HG03135 (cell line): Measurements from ENCODE around the gene SUB1.
A peak's percentile ranks its signal among the peaks of the same experiment; 100 is the strongest.
"Not testable (repeated sequence)": the region's sequence is repeated elsewhere in the genome, so short reads cannot be mapped to it uniquely, and the experiment has no call there.

Experiments used
- ATAC-seq: cut with Tn5 transposase; IDR thresholded peaks from one replicate; pipeline ENCODE4 v1.9.1; 2021; ENCODE audit warnings: mild to moderate bottlenecking, moderate library complexity; ENCODE audit not compliant: unreplicated experiment

Gene SUB1

DNA sequence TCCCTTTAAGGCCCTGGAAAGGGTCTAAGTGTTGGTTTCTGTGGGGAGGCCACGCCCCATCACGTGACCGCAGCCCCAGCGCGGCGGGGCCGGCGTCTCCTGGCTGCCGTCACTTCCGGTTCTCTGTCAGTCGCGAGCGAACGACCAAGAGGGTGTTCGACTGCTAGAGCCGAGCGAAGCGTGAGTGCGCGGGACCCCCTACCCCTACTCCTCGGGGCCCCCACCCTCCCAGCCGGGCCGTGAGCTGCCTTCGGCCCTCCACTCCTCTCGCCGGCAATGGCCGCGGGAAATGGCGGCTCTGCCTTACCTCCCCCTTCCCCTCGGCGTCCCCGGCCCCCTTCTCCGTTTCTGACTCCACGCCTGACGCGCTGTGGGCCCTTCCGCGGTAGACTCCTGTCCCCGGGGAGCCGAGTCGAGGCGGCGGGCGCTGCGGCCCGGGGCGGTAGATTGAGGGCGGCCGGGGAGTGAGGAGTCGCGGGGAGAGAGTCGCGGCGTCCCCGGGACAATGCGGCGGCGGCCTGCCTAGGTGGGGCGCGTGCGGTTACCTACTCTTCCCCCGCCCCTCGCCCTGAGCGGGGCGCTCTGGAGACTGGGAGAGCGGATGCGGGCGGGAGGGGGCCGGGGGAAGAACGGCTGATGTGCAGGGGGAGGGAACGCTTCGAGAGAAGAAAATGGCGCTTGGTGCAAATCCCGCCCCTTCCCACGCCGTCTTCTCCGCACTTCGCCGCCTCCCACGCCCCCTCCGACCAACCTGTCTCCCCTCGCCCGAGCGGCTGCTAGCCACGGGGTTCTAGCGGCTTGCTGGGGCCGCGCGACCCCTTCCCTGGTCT is at the start of gene SUB1:
Gene SUB1, plus strand, starts transcription at position 112 of the 830 bp plus-strand sequence. CDS start 2,956 bp downstream, outside the sequence.
- peak; percentile 54 for ATAC-seq

DNA sequence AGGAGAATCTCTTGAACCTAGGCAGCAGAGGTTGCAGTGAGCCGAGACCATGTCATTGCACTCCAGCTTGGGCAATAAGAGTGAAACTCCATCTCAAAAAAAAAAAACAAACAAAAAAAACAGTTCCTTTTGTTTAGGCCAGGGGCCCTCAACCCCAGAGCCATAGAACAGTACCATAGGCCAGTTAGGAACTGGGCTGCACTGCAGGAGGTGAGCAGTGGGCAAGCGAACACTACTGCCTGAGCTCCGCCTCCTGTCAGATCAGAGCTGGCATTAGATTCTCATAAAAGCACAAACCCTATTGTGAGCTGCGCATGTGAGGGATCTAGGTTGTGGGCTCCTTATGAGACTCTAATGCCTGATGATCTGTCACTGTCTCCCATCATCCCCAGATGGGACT is 49.1 kb upstream of the SUB1 start:
- ATAC-seq, result no peak

DNA sequence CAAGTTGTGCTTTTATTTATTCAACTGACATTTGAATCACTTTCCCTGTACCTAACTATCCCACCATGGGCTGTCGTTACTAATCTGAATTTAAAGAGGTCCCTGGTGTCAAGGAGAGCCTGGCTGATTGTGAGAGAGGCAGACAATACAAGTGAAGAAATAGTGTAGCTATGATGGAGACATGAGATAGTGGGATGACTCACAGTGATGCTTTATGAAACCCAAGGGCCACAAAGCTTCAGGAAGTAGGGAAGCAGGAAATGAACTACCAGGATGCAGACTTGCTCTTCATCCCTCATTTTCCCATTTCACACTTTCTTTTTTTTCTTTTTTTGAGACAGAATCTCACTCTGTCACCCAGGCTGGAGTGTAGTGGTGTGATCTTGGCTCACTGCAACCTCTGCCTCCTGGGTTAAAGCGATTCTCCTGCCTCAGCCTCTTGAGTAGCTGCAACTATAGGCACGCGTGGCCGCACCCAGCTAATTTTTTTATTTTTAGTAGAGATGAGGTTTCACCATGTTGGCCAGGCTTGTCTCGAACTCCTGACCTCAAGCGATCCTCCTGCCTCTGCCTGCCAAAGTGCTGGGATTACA is 47.8 kb upstream of the SUB1 start:
- peak; percentile 14 for ATAC-seq

DNA sequence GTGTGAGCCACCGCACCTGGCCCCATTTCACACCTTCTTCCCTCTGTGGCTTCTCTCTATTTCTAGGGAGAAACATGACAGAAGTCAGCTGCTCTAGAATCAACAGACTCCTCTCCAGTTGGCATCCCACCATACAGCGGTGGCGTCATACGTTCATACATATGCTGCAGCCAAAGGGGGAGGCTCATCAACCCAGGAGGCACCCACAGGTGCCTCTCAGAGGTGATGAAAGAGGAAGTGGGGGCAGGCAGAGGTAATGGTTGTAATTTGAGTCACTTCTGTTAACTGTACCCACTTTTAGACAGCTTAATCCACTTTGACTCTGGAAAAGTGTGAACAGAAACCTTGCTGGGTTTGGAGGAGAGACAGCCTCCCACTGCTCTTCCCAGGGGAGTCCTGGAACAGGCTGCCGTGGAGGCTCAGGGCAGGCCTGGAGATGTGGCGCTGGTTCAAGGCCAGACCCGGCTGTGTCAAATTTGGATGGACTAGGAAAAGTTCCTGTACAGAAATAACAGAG is 47.3 kb upstream of the SUB1 start:
- ATAC-seq, result peak; percentile 80

DNA sequence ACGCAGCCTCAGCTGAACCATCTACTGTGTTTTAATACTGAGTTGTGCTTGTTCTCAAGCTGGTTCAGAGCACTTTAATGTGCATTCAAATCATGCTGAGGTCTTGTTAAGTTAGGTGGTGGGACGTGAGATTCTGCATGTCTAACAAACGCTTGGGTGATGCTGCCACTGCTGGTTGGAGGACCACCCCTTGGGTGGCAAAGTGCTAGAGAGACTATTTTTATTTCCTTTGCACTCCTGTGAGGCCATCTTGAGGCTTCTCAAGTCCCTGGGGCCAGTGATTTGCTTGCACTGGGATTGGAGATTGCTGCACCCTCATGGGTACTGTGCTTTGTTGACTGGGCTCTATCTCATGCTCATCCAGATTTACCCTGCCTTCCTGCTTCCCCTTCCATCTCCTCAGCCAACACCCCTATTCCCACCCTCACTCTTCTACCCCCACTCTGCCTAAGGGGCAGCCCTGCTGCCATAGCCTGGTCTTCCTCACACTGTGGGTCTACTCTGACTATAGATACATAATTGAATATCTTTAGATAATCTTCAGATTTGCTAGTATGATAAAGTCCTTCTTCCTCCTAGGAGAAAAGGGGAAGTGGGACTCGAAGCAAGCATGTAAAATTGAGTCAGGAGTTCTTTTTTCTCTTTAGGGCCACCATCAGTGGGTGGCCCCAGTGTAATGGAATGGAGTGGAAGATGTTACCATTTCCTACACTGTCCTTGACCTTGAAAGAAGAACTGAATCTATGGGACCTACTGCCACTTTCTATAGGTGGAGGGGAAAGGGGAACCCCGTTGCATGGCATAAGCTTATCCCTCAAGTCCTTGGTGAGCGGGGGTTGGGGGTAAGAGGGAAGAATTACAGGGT is 45.1 kb upstream of the SUB1 start:
- ATAC-seq, result no peak

DNA sequence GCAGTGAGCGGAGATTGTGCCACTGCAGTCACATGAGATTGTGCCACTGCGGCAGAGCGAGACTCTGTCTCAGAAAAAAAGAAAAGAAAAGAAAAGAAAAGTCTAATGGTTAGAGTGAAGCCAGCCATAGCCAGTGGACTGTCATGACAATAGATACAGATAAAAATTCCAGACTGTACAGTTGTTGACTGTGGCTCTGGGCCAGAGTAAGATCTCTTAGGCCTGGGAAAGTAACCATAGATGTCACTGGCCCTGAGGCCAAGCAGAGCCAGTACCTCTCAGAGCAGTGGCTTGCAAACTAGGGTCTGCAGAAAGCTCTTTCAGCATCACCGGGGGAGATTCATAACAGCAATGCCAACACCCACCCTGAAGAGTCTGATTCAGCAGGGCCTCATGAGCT is 44.1 kb upstream of the SUB1 start:
- no peak for ATAC-seq

DNA sequence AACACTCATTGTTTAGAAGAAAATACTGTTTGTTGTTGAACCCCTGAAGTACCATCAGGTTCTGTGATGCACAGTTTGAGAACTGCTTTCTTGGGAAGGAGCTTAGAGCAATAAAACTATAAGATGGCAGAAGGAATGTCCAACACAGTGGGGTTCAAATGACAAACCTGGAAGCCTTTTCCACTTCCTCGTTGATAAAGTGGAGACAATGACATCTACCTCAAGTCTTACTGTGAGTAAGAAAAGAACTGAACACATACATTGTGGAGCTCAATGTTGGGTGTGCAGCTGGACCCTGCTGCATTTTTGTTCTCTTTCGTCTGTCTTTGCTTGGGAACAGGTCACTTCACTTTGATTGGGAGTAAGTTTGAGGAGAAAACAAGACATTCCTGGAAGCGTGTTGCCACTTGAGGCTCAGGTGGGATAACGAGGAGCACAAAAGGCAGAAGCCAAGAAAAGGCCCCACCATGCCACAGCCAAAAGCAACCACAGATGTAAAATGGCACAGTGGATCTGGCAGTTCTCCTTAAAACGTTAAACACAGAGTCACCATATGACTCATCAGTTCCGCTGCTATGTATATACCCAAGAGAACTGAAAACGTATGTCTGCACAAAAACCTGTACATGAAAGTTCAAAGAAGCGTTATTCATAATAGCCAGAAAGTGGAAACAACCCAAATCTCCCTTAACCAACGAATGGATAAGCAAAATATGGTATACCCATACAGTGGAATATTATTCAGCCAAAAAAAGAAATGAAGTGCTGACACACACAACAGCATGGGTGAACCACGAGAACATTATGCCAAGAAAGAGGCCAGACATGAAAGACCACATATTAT is 42.9 kb upstream of the SUB1 start:
- ATAC-seq, result peak; percentile 80

DNA sequence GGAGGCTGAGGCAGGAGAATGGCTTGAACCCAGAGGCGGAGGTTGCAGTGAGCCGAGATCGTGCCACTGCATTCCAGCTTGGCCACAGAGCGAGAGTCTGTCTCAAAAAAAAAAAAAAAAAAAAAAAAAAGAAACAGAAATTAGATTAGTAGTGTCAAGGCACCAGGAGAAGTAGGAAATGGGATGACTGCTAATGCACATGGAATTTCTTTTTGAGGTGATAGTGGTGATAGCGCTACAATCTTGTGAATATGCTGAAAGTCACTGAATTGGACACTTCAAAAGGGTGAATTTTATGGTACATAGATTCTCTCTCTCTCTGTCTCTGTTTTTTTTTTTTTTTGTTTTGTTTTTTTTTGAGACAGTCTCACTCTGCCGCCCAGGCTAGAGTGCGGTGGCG is 42.1 kb upstream of the SUB1 start:
- no peak for ATAC-seq

DNA sequence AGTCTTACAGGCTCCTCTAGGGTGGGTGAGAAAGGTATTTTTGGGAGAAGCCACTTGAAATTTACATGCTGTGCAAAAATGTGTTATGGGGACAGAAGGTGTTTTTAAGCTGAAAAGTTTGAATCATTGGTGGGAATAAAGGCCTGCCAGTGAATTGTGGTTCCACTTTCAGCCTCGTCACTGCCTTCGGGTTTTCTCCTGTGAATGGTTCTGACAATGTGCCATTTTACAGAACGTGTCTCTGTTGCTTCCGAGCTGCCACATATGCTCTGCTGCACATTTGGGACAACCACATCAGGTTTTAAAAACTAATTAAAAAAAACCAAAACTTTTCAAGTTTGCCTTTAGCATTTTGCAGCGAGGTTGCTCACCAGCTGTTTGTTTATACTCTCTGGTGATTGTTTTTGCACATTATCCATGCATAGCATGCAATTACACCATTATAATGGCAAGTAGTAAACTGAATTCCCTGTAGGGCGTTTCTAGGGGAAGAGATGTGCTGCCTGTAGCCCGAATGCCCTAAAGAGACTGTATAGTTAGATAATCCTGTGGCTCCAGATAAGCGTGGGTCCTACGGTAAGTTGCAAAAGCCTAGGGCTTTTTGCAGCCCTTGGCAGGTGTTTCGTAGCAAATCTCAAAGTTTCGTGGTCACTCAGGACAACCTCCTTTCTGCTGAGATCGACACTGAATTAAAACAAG is 40.1 kb upstream of the SUB1 start:
- ATAC-seq, result no peak

DNA sequence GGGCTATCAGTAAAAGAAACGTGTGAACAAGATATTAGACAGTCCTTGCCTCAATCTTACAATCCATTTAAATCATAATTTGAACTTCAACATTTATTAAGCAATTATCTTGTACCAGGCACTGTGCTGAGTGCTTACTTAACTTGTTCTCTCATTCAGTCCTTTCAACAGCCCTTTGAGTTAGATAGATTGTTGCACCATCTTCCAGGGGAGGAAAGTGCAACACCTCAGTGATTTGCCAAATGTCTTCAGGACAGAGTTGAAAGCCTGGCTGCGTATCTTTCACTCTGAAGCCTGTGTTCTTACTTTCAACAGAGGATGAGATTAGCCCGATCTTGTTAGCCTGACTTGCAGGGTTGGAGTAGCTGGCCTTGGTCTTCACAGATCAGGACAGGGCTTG is 34.2 kb upstream of the SUB1 start:
- no peak for ATAC-seq

DNA sequence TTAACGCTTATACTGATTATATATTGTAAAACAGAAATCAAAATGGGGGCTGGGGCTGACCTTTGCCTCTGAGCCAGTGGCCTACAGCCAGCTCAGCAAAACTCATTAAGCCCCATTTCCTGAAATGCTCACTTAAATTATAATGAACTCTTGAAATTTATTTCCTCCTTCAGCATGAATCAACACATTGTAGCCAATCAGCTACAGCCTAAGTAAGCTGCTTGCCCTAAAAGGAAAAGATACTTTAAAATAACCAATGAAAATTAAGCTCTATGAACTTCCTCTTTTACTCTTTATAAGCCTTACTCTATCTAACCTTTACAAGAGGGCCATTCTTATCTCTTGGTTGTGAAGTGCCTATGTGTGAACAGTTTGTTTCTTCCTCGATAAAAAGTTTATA is 33.5 kb upstream of the SUB1 start:
- no peak for ATAC-seq

DNA sequence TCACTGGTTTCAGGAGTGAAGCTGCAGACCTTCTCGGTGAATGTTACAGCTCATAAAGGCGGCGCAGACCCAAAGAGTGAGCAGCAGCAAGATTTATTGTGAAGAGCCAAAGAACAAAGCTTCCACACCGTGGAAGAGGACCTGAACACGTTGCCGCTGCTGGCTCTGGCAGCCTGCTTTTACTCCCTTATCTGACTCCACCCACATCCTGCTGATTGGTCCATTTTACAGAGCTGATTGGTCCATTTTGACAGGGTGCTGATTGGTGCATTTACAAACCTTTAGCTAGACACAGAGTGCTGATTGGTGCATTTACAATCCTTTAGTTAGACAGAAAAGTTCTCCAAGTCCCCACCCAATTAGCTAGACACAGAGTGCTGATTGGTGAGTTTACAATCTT is 32.9 kb upstream of the SUB1 start:
- not testable (repeated sequence) for ATAC-seq

DNA sequence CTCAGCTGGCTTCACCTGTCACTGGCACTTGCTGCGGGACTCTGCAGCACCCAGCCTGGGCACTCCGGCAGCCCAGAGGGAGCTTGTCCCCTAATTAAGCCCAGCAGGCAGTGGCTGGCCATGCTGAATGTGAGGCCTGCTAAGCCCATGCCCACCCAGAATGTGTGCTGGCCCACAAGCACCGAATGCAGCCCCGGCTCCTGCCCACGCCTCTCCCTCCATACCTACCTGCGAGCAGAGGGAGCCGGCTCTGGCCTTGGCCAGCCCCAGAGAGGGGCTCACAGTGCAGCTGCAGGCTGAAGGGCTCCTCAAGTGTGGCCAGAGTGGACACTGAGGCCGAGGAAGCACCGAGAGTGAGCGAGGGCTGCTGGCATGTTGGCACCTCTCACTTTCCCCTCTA is 32.4 kb upstream of the SUB1 start:
- ATAC-seq, result no peak

DNA sequence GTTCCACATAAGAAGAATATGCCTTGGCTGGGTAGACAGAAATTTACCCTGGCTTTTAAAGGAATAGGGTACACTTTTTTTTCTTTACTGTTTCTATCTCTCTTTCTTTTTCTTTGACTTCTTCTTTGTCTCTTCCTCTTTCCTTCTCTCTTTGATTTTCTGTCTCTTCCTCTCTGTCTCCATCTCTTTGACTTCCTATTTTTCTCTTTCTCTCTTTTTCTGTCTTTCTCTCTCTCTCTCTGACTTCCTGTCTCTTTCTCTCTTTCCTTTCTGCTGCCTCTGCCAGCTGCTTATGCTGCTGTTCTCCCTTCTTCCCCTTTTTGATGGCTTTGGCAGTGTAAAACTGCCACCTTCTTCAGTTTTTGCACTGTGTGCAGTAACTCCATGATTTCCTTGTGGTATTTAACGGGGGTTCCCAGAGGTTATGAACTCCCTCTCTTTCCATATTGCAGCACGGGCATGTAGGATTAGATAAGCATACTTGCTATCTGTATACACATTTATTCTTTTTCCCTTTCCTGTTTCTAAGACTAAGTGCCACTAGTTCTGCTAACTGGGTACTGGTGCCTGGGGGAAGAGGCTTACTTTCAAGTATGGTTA is 31.1 kb upstream of the SUB1 start:
- ATAC-seq, result not testable (repeated sequence)

DNA sequence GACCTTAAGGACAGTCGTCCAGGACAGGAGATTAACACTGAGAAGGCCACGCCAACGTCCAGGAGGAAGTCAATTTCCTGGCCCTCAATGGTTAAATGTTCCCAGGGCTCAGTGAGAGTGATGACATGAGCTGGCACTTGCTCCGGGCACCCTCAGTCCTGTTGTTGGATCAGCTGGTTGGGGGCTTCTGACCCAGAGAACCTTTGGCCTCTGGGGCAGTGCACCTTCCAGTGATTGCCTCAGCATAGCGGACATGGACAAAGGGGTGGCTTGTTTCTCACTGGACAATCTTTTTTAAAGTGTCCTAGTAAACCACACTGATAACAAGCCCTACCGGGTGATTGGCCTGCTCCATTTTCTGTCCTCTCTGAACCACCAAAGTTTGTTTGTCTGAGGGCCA is 28.8 kb upstream of the SUB1 start:
- not testable (repeated sequence) for ATAC-seq

DNA sequence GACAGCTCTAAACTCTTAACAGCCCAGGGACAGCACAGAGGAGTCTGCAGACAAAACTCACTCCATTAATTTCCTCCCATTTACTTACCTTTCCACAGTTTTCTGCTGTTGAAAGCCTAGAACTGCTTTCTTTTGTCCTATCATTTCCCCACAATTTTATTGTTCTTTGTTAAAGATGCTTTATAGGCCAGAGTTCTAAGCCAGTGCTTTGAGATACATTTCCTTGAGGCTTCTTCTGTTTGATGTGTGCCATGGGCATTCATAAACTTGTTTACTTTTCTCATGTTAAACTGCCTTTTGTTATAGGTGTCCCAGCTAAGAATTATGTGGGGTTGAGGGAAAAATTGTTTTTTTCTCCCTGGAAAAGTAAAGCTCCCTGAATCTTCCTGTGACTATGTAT is 25.9 kb upstream of the SUB1 start:
- no peak for ATAC-seq

DNA sequence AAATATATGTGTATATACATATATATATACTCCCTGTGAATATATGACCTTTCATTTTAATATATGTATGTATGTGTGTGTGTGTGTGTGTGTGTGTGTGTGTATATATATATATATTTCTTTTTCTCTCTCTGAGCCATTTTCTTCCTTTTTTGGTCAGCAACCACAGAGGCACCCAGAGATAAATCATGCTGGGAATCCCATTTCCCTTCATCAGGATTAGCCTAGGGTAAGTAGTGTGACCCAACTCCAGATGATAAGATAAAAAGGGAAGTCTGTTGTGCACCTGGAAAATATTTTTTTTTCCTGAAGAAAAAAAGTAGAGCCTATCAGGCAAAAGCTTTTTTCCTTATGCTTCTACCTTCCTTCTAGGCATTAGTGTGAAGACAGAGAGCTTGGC is 25.4 kb upstream of the SUB1 start:
- no peak for ATAC-seq

DNA sequence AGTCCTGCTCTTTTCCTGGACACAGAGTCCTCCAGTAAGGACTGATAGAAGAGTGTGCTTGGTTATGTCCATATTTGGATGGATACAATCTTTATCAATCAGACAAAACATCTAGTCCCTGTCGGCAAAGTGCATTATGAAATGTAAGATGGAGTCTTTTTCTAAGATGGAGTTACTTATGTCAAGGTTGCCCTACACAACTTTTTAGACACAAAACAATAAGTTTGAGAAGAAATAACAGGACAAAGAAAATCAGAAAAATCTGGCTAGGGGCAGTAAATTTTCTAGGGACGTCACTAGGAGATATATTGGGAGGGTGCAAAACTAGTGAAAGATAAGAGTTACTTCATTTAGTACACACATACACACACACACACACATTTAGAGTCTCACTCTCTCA is 23.3 kb upstream of the SUB1 start:
- ATAC-seq, result no peak

DNA sequence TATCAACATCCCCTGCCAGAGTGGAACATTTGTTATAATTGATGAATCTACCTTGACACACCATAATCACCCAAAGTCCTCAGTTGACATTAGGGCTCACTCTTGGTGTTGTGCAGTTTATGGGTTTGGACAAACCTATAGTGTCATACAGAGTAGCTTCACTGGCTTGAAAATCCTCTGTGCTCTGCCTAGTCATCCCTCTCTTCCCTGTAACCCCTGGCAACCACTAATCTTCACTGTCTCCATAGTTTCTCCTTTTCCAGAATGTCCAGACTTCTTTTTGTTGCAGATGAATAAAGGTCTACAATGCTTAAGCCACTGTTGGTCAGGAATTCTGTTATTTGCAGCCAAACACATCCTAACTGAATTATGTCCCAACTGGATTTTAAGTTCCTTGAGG is 22.5 kb upstream of the SUB1 start:
- ATAC-seq, result no peak

DNA sequence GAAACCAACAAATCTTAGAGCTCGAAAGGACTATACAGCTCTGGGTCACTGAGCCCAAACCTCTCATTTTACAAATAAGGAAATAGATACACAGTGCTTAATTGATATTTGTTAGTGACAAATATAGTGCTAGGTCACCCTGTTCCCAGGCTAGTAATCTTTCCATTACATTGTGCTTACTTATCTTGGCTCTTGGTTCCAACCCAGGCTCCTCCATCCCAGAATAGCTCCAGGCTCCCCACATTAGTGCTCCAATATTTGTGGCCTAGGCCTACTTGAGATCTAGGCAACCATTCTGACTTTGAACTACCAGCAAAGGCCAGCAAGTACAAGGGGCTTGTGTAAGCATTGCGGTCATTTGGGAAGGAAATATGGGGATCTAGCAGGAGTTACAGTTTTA is 21.7 kb upstream of the SUB1 start:
- ATAC-seq, result no peak
